HUES6 (cell line): ENCODE measurements around the gene NEMP2.
"Not testable (repeated sequence)": the region's sequence is repeated elsewhere in the genome, so short reads cannot be mapped to it uniquely, and the experiment has no call there.

Source experiments
- H3K27ac ChIP-seq: 2 replicates; pipeline ENCODE4 v1.7.0; 2013; ENCODE audit warnings: low read depth, mild to moderate bottlenecking, low read length, inconsistent platforms
- H3K27me3 ChIP-seq: 2 replicates; pipeline ENCODE4 v1.6.1; 2013; ENCODE audit warnings: low read length; ENCODE audit not compliant: control insufficient read depth, insufficient read depth
- H3K36me3 ChIP-seq: 2 replicates; pipeline ENCODE4 v1.6.1; 2013; ENCODE audit warnings: low read length; ENCODE audit not compliant: control insufficient read depth, insufficient read depth
- H3K4me1 ChIP-seq: 2 replicates; pipeline ENCODE4 v1.6.1; 2013; ENCODE audit warnings: low read length; ENCODE audit not compliant: control insufficient read depth, insufficient read depth
- H3K4me3 ChIP-seq: 2 replicates; pipeline ENCODE4 v1.5.1; 2013; ENCODE audit warnings: low read depth, low read length
- H3K9ac ChIP-seq: one replicate; pipeline ENCODE4 v1.6.1; 2013; ENCODE audit warnings: mild to moderate bottlenecking, low read length
- H3K9me3 ChIP-seq: 2 replicates; pipeline ENCODE4 v1.6.1; 2013; ENCODE audit warnings: low read depth, low read length; ENCODE audit not compliant: control insufficient read depth, insufficient read depth

Gene NEMP2

GRCh38 chr2:190468354-190468753 is 66.2 kb downstream of the NEMP2 start:
- not testable (repeated sequence) for H3K9ac ChIP-seq, H3K4me3 ChIP-seq, H3K27ac ChIP-seq, H3K4me1 ChIP-seq, H3K9me3 ChIP-seq, H3K27me3 ChIP-seq, H3K36me3 ChIP-seq

DNA sequence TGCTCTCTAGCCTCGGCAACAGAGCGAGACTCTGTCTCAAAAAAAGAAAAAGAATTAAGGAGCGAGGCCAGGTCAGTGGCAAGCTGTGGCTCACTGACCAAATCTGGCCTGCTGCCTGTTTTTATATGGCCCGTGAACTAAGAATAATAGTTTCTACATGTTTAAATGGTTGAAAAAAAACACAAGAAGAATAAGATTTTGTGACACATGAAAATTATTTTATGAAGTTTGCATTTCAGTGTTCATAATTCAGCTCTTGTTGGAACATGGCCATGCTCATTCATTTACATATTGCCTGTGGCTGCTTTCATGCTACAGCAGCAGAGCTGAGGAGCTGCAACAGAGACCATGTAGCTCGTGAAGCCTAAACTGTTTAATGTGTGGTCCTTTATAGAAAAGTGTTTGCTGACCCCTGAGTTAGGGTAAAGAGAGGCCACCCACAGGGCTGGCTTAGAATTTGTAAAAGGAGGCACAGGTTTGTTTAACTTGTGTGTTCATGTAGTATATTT is 66.9 kb downstream of the NEMP2 start:
- H3K27ac ChIP-seq, result no peak overlapping the region
- no peaks in the 10 kb centered on the region for H3K27me3 ChIP-seq
- peaks cover 7% of the 10 kb centered on the region for H3K9me3 ChIP-seq
- H3K9ac ChIP-seq, result no peak overlapping the region
- H3K4me3 ChIP-seq, result no peak overlapping the region
- no peaks in the 10 kb centered on the region for H3K36me3 ChIP-seq
- peaks cover 5% of the 10 kb centered on the region; the same call in 1 of the 2 replicates for H3K4me1 ChIP-seq

DNA sequence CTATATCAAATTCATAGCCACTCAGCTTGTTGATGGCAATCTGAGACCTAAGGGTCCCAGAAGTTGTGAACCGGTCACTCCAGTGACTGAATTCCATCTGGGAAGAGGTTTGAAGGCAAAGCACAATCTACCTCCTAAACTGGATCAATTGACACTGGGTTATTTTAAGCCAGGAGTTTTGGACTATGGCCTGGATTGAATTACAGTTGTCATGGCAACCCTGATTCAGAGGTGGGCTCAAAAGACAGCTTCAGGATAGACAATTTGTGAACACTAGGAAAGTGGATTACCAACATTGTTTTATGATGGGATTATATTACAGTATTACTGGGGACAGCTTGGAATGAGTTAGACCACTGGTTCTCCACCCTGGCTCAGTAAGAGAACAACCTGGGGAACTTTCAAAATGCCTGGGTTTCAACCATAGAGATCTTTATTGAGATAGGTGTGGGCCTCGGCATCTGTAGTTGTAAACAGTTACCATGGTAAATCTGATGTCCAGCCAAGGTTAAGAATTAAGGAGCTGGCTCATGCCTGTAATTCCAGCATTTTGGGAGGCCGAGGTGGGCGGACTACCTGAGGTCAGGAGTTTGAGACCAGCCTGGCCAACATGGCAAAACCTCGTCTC is 67.6 kb downstream of the NEMP2 start:
- Histone ChIP-seq H3K9ac (no peak overlapping the region), H3K4me3 (no peak overlapping the region), H3K27ac (no peak overlapping the region), H3K9me3 (peaks cover 7% of the 10 kb centered on the region), H3K27me3 (no peaks in the 10 kb centered on the region), H3K36me3 (no peaks in the 10 kb centered on the region), H3K4me1 (peaks cover 5% of the 10 kb centered on the region; the same call in 1 of the 2 replicates)

DNA sequence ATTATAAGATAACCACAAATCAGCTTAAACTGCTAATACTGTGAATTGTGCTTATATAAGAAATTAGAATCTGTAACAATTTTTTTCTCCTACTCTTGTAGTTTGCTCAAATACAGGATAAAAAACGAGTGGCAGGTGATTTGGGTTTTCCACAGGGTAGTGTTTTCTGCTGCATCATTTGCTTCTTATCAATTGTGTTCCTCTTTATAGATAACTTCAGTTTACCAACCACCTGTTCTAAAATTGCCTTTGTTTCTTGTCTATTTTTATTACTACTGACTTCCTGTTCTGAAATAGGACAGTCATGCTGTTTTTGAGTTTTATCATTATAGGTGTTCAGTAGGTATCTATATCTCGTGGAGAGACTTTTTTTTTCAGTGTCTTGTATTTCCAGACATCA is 69.5 kb downstream of the NEMP2 start:
- Histone ChIP-seq H3K4me1 (peaks cover 5% of the 10 kb centered on the region; the same call in 1 of the 2 replicates), H3K27ac (no peak overlapping the region), H3K9ac (no peak overlapping the region), H3K4me3 (no peak overlapping the region), H3K36me3 (no peaks in the 10 kb centered on the region), H3K9me3 (no peaks in the 10 kb centered on the region), H3K27me3 (no peaks in the 10 kb centered on the region)

GRCh38 chr2:190462611-190463010 is 71.9 kb downstream of the NEMP2 start:
- no peaks in the 10 kb centered on the region for H3K27me3 ChIP-seq
- no peaks in the 10 kb centered on the region for H3K36me3 ChIP-seq
- no peak overlapping the region for H3K27ac ChIP-seq
- no peak overlapping the region for H3K9ac ChIP-seq
- H3K9me3 ChIP-seq, result no peaks in the 10 kb centered on the region
- peaks cover under 1% of the 10 kb centered on the region; the same call in 1 of the 2 replicates for H3K4me1 ChIP-seq
- no peak overlapping the region for H3K4me3 ChIP-seq

DNA sequence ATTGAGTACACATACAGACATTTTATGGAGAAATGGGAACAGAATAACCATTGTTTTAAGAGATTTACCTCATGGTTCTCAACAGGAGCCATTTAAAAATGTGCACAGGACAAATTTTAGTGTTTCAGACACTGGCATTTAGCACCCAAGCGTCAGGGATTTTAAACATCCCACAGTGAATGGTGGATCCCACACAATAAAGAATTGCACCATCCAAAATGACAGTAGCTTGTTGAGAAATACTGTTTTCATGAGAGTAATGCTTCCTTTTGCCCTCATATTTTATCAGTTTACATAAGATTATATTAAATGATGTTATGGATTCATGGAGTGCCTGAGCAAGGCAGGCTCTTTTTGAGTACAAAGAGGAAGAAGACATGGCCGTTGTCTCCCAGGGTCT is 72.3 kb downstream of the NEMP2 start:
- H3K4me1 ChIP-seq, result no peaks in the 10 kb centered on the region
- H3K27me3 ChIP-seq, result no peaks in the 10 kb centered on the region
- no peaks in the 10 kb centered on the region for H3K9me3 ChIP-seq
- no peak overlapping the region for H3K9ac ChIP-seq
- H3K27ac ChIP-seq, result no peak overlapping the region
- no peaks in the 10 kb centered on the region for H3K36me3 ChIP-seq
- no peak overlapping the region for H3K4me3 ChIP-seq

DNA sequence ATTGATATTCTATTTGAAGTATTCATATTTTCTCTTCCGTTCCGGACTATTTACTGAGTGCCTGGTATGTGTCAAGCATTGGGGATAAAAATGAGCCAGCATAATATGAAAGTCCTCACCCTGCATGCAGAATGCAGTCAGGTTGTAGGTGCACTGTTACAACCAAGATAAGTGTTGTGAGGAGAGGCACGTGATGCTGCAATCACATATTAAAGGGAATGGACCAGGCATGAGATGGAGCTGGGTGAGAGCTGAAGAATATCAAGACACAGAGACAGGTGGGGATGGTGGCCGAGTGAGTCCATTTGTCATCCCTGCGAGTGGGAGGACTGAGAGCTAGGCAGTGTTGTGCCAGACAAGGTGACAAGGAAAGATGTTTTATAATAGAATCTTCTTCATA is 74.0 kb downstream of the NEMP2 start:
- no peak overlapping the region for H3K9ac ChIP-seq
- H3K4me3 ChIP-seq, result no peak overlapping the region
- H3K9me3 ChIP-seq, result no peaks in the 10 kb centered on the region
- H3K27me3 ChIP-seq, result no peaks in the 10 kb centered on the region
- H3K4me1 ChIP-seq, result no peaks in the 10 kb centered on the region
- no peaks in the 10 kb centered on the region for H3K36me3 ChIP-seq
- H3K27ac ChIP-seq, result no peak overlapping the region

DNA sequence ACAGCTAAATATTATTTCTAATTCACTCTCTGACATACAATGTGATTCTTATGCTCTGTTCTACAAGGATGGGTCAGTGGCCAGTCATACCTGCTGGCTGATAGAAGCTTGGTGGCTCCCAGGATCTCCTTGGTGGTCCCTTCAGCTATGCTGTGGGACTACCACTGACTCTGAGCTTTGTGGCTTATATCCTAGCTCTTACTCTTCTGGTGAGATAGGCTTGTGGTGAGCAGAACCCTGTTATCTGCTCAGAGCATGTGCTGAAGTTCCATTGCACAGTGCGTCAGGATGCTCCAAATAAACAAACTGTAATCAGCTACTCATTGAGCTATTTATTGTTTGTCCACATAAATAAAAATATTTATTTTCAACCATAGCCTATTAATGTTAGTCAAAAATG is 74.6 kb downstream of the NEMP2 start:
- Histone ChIP-seq H3K9ac (no peak overlapping the region), H3K4me3 (no peak overlapping the region), H3K9me3 (no peaks in the 10 kb centered on the region), H3K27ac (no peak overlapping the region), H3K27me3 (no peaks in the 10 kb centered on the region), H3K4me1 (no peaks in the 10 kb centered on the region), H3K36me3 (no peaks in the 10 kb centered on the region)

DNA sequence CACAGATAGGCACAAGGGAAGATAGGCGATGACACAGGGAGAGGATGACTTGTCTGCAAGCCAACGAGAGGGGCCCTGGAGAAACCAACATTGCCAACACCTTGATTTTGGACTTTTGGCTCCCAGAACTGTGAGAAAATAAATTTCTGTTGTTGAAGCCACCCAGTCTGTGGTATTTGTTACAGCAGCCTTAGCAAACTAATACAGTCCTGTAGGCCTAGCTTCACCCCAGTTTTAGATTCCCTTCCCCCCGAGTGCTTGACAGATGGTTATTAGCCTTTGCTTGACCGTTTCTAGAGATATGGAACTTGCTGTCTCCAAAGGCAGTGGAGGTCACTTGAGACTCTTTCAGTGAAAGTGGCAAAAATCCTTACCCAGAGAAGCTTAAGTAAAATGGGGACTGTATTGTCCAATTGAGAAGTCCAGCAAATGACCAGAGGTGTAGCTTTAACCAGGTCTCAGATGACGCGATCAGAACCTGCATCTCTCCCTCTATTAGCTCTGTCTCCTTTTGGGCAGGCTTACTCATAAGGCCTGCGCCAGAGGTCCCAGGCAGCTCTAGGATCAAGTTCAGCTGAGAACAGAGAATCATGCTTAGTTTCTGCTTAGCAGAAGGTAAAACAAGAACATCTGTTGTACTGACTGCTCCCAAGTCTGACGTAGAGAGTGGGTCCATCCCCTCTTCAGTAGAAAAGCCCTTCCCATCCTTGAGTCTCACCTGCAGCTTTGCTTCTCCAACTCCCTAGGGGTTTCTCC is 76.0 kb downstream of the NEMP2 start:
- Histone ChIP-seq H3K9me3 (no peaks in the 10 kb centered on the region), H3K9ac (no peak overlapping the region), H3K36me3 (no peaks in the 10 kb centered on the region), H3K27ac (no peak overlapping the region), H3K4me3 (no peak overlapping the region), H3K27me3 (no peaks in the 10 kb centered on the region), H3K4me1 (no peaks in the 10 kb centered on the region)

- H3K4me1 ChIP-seq, result no peaks in the 10 kb centered on the region
- H3K4me3 ChIP-seq, result no peak overlapping the region
- no peak overlapping the region for H3K9ac ChIP-seq
- no peaks in the 10 kb centered on the region for H3K9me3 ChIP-seq
- H3K36me3 ChIP-seq, result no peaks in the 10 kb centered on the region
- no peak overlapping the region for H3K27ac ChIP-seq
- H3K27me3 ChIP-seq, result no peaks in the 10 kb centered on the region
Measured at GRCh38 chr2:190457256-190457655, 77.3 kb downstream of the NEMP2 start.

- Histone ChIP-seq H3K9ac (no peak overlapping the region), H3K4me1 (no peaks in the 10 kb centered on the region), H3K27ac (no peak overlapping the region), H3K9me3 (no peaks in the 10 kb centered on the region), H3K27me3 (no peaks in the 10 kb centered on the region), H3K4me3 (no peak overlapping the region), H3K36me3 (no peaks in the 10 kb centered on the region)
Measured at GRCh38 chr2:190456833-190457232, 77.7 kb downstream of the NEMP2 start.
